ENCODE results near the gene MITF. TPM values are rescaled to one million over a fixed set of nuclear protein-coding genes. Genes with fewer than 3 reads are reported as not detected.

Gene MITF
- total and polyA plus RNA-seq, 4 donors, result 0.91 to 2.9 (median 2.3) TPM

GRCh38 chr3:70003119-70003518 lies 263.9 kb downstream of the MITF start:
- no peaks in the 10 kb centered on the region for H3K27me3 ChIP-seq (ENCODE audit: control insufficient read depth in 4 of 4, insufficient read depth in 4 of 4, low read length in 3 of 4)
- TF ChIP-seq FOXA2 (IDR thresholded peaks at IDR 0.05) (no peak), HNF4G (IDR thresholded peaks at IDR 0.05) (no peak), REST (IDR thresholded peaks at IDR 0.05) (no peak), CTCF (IDR thresholded peaks at IDR 0.05; ENCODE audit: low read depth, low read length, missing input control) (no peak), TAF1 (conservative IDR thresholded peaks at IDR 0.05) (no peak), HNF4A (conservative IDR thresholded peaks at IDR 0.05) (no peak), NR2F2 (IDR thresholded peaks at IDR 0.05) (no peak), MAX (IDR thresholded peaks at IDR 0.05) (no peak), RXRA (IDR thresholded peaks at IDR 0.05) (no peak), JUND (IDR thresholded peaks at IDR 0.05) (no peak), EGR1 (IDR thresholded peaks at IDR 0.05; ENCODE audit: low read depth in 2 of 2) (no peak), RAD21 (IDR thresholded peaks at IDR 0.05) (no peak)
- no peak for DNase-seq (ENCODE audit: low spot score)
- H3K4me1 ChIP-seq (ENCODE audit: control insufficient read depth in 4 of 4, insufficient read depth in 4 of 4, low read length in 3 of 4), result no peaks in the 10 kb centered on the region
- no peak overlapping the region for H3K9ac ChIP-seq (ENCODE audit: low read depth in 1 of 2, low read length in 2 of 2)
- no peaks in the 10 kb centered on the region for H3K9me3 ChIP-seq (ENCODE audit: control insufficient read depth in 4 of 4, low read length in 3 of 4)
- H3K27ac ChIP-seq (ENCODE audit: low read depth in 1 of 2, low read length in 2 of 2), result no peak overlapping the region
- no peak overlapping the region for H3K4me3 ChIP-seq (ENCODE audit: low read depth in 1 of 3, low read length in 3 of 3)
- no peaks in the 10 kb centered on the region for H3K36me3 ChIP-seq (ENCODE audit: control insufficient read depth in 4 of 4, insufficient read depth in 3 of 4, low read depth in 1 of 4, low read length in 3 of 4)

GRCh38 chr3:70006089-70006488 lies 266.8 kb downstream of the MITF start:
- no peak overlapping the region for H3K27ac ChIP-seq (ENCODE audit: low read depth in 1 of 2, low read length in 2 of 2)
- 81% methylated on average over 4 of the region's 4 CpGs for WGBS
- H3K4me3 ChIP-seq (ENCODE audit: low read depth in 1 of 3, low read length in 3 of 3), result no peak overlapping the region
- H3K4me1 ChIP-seq (ENCODE audit: control insufficient read depth in 4 of 4, insufficient read depth in 4 of 4, low read length in 3 of 4), result no peaks in the 10 kb centered on the region
- H3K9me3 ChIP-seq (ENCODE audit: control insufficient read depth in 4 of 4, low read length in 3 of 4), result no peaks in the 10 kb centered on the region
- no peaks in the 10 kb centered on the region for H3K27me3 ChIP-seq (ENCODE audit: control insufficient read depth in 4 of 4, insufficient read depth in 4 of 4, low read length in 3 of 4)
- H3K36me3 ChIP-seq (ENCODE audit: control insufficient read depth in 4 of 4, insufficient read depth in 3 of 4, low read depth in 1 of 4, low read length in 3 of 4), result no peaks in the 10 kb centered on the region
- DNase-seq (ENCODE audit: low spot score), result no peak
- TF ChIP-seq HNF4A (conservative IDR thresholded peaks at IDR 0.05), result no peak
- TF ChIP-seq FOXA2 (IDR thresholded peaks at IDR 0.05), result no peak
- no peak for TF ChIP-seq MAX (IDR thresholded peaks at IDR 0.05)
- TF ChIP-seq HNF4G (IDR thresholded peaks at IDR 0.05), result no peak
- no peak for TF ChIP-seq NR2F2 (IDR thresholded peaks at IDR 0.05)
- no peak for TF ChIP-seq ATF3 (IDR thresholded peaks at IDR 0.05)
- no peak overlapping the region for H3K9ac ChIP-seq (ENCODE audit: low read depth in 1 of 2, low read length in 2 of 2)
